ENCODE measurements around the gene DOK7.
"Not testable (repeated sequence)": the region's sequence is repeated elsewhere in the genome, so short reads cannot be mapped to it uniquely, and the experiment has no call there.

Gene DOK7

GRCh38 chr4:3447431-3448395 is 15.4 kb upstream of the DOK7 start:
- H3K4me3 ChIP-seq, result no peak overlapping the region
- H3K36me3 ChIP-seq, result no peaks in the 10 kb centered on the region
- peaks cover 0 to 25% (median 0%) of the 10 kb centered on the region in 11 experiments; a peak in 7 of 22 replicates for H3K27me3 ChIP-seq
- peak overlapping the region in 8 of 11 experiments; percentile 46 to 91 (median 76); a peak in 13 of 22 replicates for H3K4me2 ChIP-seq
- peaks cover 14 to 65% (median 42%) of the 10 kb centered on the region in 10 experiments for H3K4me1 ChIP-seq
- H3K27ac ChIP-seq, result no peak overlapping the region
- peak overlapping the region in 2 of 11 experiments; percentile 15 to 64; a peak in 1 of 22 replicates for H3K9ac ChIP-seq
- peaks cover 0 to 46% (median 0%) of the 10 kb centered on the region in 11 experiments; a peak in 7 of 22 replicates for H4K20me1 ChIP-seq
- TF ChIP-seq Cebpa-rat (IDR thresholded peaks at IDR 0.05), result no peak
- H3K9me3 ChIP-seq (replicated peaks in 1 of 11), result no peaks in the 10 kb centered on the region

- Histone ChIP-seq H4K20me1 (peaks cover 0 to 40% (median 0%) of the 10 kb centered on the region in 11 experiments; a peak in 6 of 22 replicates), H3K4me2 (peak overlapping the region; percentile 7 to 91 (median 74); a peak in 20 of 22 replicates), H3K9ac (peak overlapping the region in 6 of 11 experiments; percentile 9 to 69 (median 58); a peak in 10 of 22 replicates)
These were observed 14.0 kb upstream of the DOK7 start for GRCh38 chr4:3449047-3449573.

GRCh38 chr4:3449574-3450534 is 13.3 kb upstream of the DOK7 start:
- H3K9ac ChIP-seq, result peak overlapping the region in 7 of 11 experiments; percentile 9 to 69 (median 57); a peak in 11 of 22 replicates
- peaks cover 0 to 33% (median 0%) of the 10 kb centered on the region in 11 experiments; a peak in 4 of 22 replicates for H4K20me1 ChIP-seq
- H3K9me3 ChIP-seq (replicated peaks in 1 of 11), result peaks cover 13 to 18% (median 17%) of the 10 kb centered on the region in 11 experiments
- H3K4me1 ChIP-seq, result peaks cover 14 to 49% (median 38%) of the 10 kb centered on the region in 10 experiments
- H3K27ac ChIP-seq, result peak overlapping the region in 7 of 11 experiments; percentile 16 to 64 (median 48); a peak in 10 of 22 replicates
- TF ChIP-seq Cebpa-rat (IDR thresholded peaks at IDR 0.05), result no peak
- no peak overlapping the region for H3K4me3 ChIP-seq
- H3K36me3 ChIP-seq, result peaks cover 0 to 3% (median 0%) of the 10 kb centered on the region in 11 experiments; a peak in 1 of 22 replicates
- H3K4me2 ChIP-seq, result peak overlapping the region; percentile 38 to 91 (median 74); a peak in 21 of 22 replicates
- peaks cover 0 to 25% (median 0%) of the 10 kb centered on the region in 11 experiments; a peak in 7 of 22 replicates for H3K27me3 ChIP-seq

More at GRCh38 chr4:3449047-3449573, 14.0 kb upstream of the DOK7 start:
- peaks cover 14 to 51% (median 38%) of the 10 kb centered on the region in 10 experiments for H3K4me1 ChIP-seq
- H3K9me3 ChIP-seq (replicated peaks in 1 of 11), result peaks cover 5 to 11% (median 9%) of the 10 kb centered on the region in 11 experiments
- no peak overlapping the region for H3K4me3 ChIP-seq
- H3K27me3 ChIP-seq, result peaks cover 0 to 25% (median 0%) of the 10 kb centered on the region in 11 experiments; a peak in 7 of 22 replicates
- H3K27ac ChIP-seq, result peak overlapping the region in 6 of 11 experiments; percentile 16 to 64 (median 53); a peak in 9 of 22 replicates
- peaks cover 0 to 3% (median 0%) of the 10 kb centered on the region in 11 experiments; a peak in 1 of 22 replicates for H3K36me3 ChIP-seq
- TF ChIP-seq Cebpa-rat (IDR thresholded peaks at IDR 0.05), result no peak

GRCh38 chr4:3450643-3451042 is 12.5 kb upstream of the DOK7 start:
- H3K4me2 ChIP-seq, result peak overlapping the region in 10 of 11 experiments; percentile 45 to 91 (median 74); a peak in 16 of 22 replicates
- peaks cover 0 to 3% (median 0%) of the 10 kb centered on the region in 11 experiments; a peak in 1 of 22 replicates for H3K36me3 ChIP-seq
- peaks cover 21 to 26% (median 25%) of the 10 kb centered on the region in 11 experiments for H3K9me3 ChIP-seq (replicated peaks in 1 of 11)
- H3K4me3 ChIP-seq, result no peak overlapping the region
- H3K27ac ChIP-seq, result no peak overlapping the region; a peak in 1 of 22 replicates
- H3K27me3 ChIP-seq, result peaks cover 0 to 25% (median 0%) of the 10 kb centered on the region in 11 experiments; a peak in 7 of 22 replicates
- peaks cover 14 to 49% (median 38%) of the 10 kb centered on the region in 10 experiments for H3K4me1 ChIP-seq
- H4K20me1 ChIP-seq, result peaks cover 0 to 27% (median 0%) of the 10 kb centered on the region in 11 experiments; a peak in 3 of 22 replicates
- TF ChIP-seq Cebpa-rat (IDR thresholded peaks at IDR 0.05), result no peak
- H3K9ac ChIP-seq, result no peak overlapping the region; a peak in 1 of 22 replicates

GRCh38 chr4:3451956-3452355 is 11.2 kb upstream of the DOK7 start:
- Histone ChIP-seq H3K9ac (no peak overlapping the region), H3K4me2 (no peak overlapping the region), H3K9me3 (replicated peaks in 1 of 11) (peaks cover 33 to 39% (median 38%) of the 10 kb centered on the region in 11 experiments)

GRCh38 chr4:3452376-3452775 is 10.7 kb upstream of the DOK7 start:
- Histone ChIP-seq H3K27me3 (peaks cover 0 to 25% (median 0%) of the 10 kb centered on the region in 11 experiments; a peak in 7 of 22 replicates), H3K4me1 (peaks cover 14 to 41% (median 32%) of the 10 kb centered on the region in 10 experiments), H3K9me3 (replicated peaks in 1 of 11) (peaks cover 33 to 43% (median 41%) of the 10 kb centered on the region in 11 experiments), H3K4me3 (no peak overlapping the region), H3K4me2 (no peak overlapping the region), H3K27ac (no peak overlapping the region), H4K20me1 (peaks cover 0 to 14% (median 0%) of the 10 kb centered on the region in 11 experiments; a peak in 3 of 22 replicates), H3K36me3 (peaks cover 0 to 3% (median 0%) of the 10 kb centered on the region in 11 experiments; a peak in 1 of 22 replicates), H3K9ac (no peak overlapping the region)
- no peak for TF ChIP-seq Cebpa-rat (IDR thresholded peaks at IDR 0.05)

More at GRCh38 chr4:3451956-3452355, 11.2 kb upstream of the DOK7 start:
- H3K27me3 ChIP-seq, result peaks cover 0 to 25% (median 0%) of the 10 kb centered on the region in 11 experiments; a peak in 7 of 22 replicates
- no peak overlapping the region for H3K4me3 ChIP-seq
- H3K36me3 ChIP-seq, result peaks cover 0 to 3% (median 0%) of the 10 kb centered on the region in 11 experiments; a peak in 1 of 22 replicates
- peaks cover 0 to 15% (median 0%) of the 10 kb centered on the region in 11 experiments; a peak in 3 of 22 replicates for H4K20me1 ChIP-seq
- peaks cover 14 to 46% (median 36%) of the 10 kb centered on the region in 10 experiments for H3K4me1 ChIP-seq
- H3K27ac ChIP-seq, result no peak overlapping the region
- no peak for TF ChIP-seq Cebpa-rat (IDR thresholded peaks at IDR 0.05)

- Histone ChIP-seq H3K9me3 (replicated peaks in 1 of 11) (peaks cover 38 to 73% (median 50%) of the 10 kb centered on the region in 11 experiments), H3K4me1 (peaks cover 0 to 13% (median under 1%) of the 10 kb centered on the region in 10 experiments; a peak in 5 of 20 replicates)
- not testable (repeated sequence) for H3K4me3 ChIP-seq, H4K20me1 ChIP-seq, H3K27ac ChIP-seq, H3K27me3 ChIP-seq, H3K36me3 ChIP-seq, H3K9ac ChIP-seq, H3K4me2 ChIP-seq
These were observed 7.5 kb upstream of the DOK7 start for GRCh38 chr4:3455596-3455995.
